Tibial nerve (tissue), 3 donors: ENCODE data around the gene THRA.

Experiments used
- CTCF ChIP-seq, 5 experiments: fragments of 200-600 bp in 3 of 5; fragments of 450-650 bp in 2 of 5; sonication (generic) in 3 of 5; IDR thresholded peaks; one replicate each; pipeline ENCODE4 v1.5.1; 2016 to 2019; ENCODE audit warnings: antibody characterized with exemption in 5 of 5, mild to moderate bottlenecking in 3 of 5, moderate library complexity in 2 of 5
- POLR2A ChIP-seq, 2 donors: fragments of 450-650 bp; IDR thresholded peaks; one replicate each; pipeline ENCODE4 v1.6.1; 2017; ENCODE audit warnings: antibody characterized with exemption in 2 of 2, mild to moderate bottlenecking in 2 of 2, moderate library complexity in 2 of 2

DNA sequence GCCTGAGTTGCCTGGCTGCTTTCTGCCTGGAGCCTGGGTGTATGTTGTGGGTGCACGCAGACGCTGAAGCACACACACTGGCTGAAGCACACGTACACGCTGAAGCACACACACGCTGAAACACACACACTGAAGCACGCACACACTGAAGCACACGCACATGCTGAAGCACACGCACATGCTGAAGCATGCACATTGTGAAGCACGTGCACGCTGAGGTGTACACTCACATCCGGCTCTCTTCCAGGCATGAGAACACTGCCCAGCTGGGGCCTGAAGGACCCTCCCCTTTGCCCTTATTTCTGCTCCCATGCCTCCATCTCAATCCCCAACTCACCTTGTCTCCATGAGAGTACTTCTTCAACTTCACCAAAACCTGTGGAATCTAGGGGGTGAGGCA, 31.1 kb upstream of the THRA start:
- TF ChIP-seq CTCF (IDR thresholded peaks at IDR 0.05) (no peak), POLR2A (IDR thresholded peaks at IDR 0.05) (no peak)
